ENCODE results near the gene ZBTB20. TPM values are rescaled to one million over a fixed set of nuclear protein-coding genes. Genes with fewer than 3 reads are reported as not detected.

ZBTB20 gene
- total and polyA plus RNA-seq, 12 donors: 2.8 to 167 (median 108) TPM

DNA sequence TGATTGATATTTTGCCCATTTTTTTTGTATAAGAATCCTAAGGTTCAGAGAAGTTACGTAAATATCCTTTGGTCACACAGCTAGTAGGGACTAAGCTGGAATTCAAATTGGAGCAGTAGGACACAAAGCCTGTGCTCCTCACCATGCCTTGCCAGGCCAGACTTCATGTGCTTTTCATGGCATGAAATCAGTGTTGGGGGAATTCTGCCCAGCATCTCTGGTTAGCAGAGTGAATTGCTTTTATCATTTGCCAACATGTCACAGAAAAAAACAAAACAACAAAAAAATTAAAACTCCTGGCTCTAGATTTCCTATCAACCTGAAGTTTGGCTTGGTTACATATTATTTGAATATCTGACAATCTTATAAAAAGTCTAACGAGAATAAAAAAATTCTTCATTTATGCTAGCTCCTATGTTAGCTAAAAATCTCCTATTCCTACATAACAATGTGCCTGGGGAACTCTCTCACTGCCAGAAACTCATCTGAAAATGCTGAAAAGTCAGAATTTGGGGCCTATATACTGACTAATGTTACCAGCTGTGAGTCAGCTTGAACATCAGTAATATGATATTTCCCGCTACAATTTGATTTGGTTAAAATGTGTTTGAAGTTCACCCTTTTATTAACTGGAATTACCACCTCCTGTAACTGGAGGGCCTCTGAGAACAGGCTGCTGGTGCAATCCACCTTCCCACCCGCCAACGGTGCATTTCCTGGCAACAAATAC lies 711.5 kb downstream of the ZBTB20 start:
- peaks cover 11 to 34% of the 10 kb centered on the region in 2 donors for H3K4me1 ChIP-seq (replicated peaks in 1 of 2)
- intact Hi-C loops (cut with DNase I): no loop called here
- no peak for DNase-seq
- TF ChIP-seq, protein P1, sequence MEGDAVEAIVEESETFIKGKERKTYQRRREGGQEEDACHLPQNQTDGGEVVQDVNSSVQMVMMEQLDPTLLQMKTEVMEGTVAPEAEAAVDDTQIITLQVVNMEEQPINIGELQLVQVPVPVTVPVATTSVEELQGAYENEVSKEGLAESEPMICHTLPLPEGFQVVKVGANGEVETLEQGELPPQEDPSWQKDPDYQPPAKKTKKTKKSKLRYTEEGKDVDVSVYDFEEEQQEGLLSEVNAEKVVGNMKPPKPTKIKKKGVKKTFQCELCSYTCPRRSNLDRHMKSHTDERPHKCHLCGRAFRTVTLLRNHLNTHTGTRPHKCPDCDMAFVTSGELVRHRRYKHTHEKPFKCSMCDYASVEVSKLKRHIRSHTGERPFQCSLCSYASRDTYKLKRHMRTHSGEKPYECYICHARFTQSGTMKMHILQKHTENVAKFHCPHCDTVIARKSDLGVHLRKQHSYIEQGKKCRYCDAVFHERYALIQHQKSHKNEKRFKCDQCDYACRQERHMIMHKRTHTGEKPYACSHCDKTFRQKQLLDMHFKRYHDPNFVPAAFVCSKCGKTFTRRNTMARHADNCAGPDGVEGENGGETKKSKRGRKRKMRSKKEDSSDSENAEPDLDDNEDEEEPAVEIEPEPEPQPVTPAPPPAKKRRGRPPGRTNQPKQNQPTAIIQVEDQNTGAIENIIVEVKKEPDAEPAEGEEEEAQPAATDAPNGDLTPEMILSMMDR (IDR thresholded peaks at IDR 0.05): no peak
- TF ChIP-seq POLR2A (IDR thresholded peaks at IDR 0.05): no peak
- 74 to 77% (median 75%) methylated on average over 5 of the region's 5 CpGs for WGBS, 4 donors
- no peak overlapping the region for H3K4me3 ChIP-seq
- no peaks in the 10 kb centered on the region for H3K36me3 ChIP-seq (replicated peaks in 1 of 2)
- no peaks in the 10 kb centered on the region for H3K27me3 ChIP-seq
- no peaks in the 10 kb centered on the region for H3K9me3 ChIP-seq (replicated peaks in 1 of 3)
- peak overlapping the region in 1 of 5 donors; percentile 18 for H3K27ac ChIP-seq

GRCh38 chr3:114432310-114432709 lies 714.8 kb downstream of the ZBTB20 start:
- 90 to 97% (median 92%) methylated on average over 2 of the region's 2 CpGs for WGBS, 4 donors
- intact Hi-C loops (cut with DNase I): no loop called here
- no peak overlapping the region for H3K27ac ChIP-seq
- H3K9me3 ChIP-seq (replicated peaks in 1 of 3): no peaks in the 10 kb centered on the region
- no peak overlapping the region for H3K4me3 ChIP-seq
- peaks cover 11 to 26% of the 10 kb centered on the region in 2 donors for H3K4me1 ChIP-seq (replicated peaks in 1 of 2)
- H3K36me3 ChIP-seq (replicated peaks in 1 of 2): no peaks in the 10 kb centered on the region
- TF ChIP-seq, protein P1 (IDR thresholded peaks at IDR 0.05): no peak
- TF ChIP-seq POLR2A (IDR thresholded peaks at IDR 0.05): no peak
- no peak for DNase-seq
- H3K27me3 ChIP-seq: no peaks in the 10 kb centered on the region

- DNase-seq: no peak
- intact Hi-C loops (cut with DNase I): no loop called here
- Histone ChIP-seq H3K36me3 (replicated peaks in 1 of 2) (no peaks in the 10 kb centered on the region), H3K4me3 (no peak overlapping the region), H3K27ac (no peak overlapping the region), H3K9me3 (replicated peaks in 1 of 3) (no peaks in the 10 kb centered on the region), H3K27me3 (no peaks in the 10 kb centered on the region), H3K4me1 (replicated peaks in 1 of 2) (peaks cover 9 to 10% of the 10 kb centered on the region in 2 donors)
- WGBS, 4 donors: 89 to 97% (median 94%) methylated on average over 5 of the region's 5 CpGs
- TF ChIP-seq, protein P1 (IDR thresholded peaks at IDR 0.05): no peak
- no peak for TF ChIP-seq POLR2A (IDR thresholded peaks at IDR 0.05)
Observed at GRCh38 chr3:114428044-114428595, 719.0 kb downstream of the ZBTB20 start.

DNA sequence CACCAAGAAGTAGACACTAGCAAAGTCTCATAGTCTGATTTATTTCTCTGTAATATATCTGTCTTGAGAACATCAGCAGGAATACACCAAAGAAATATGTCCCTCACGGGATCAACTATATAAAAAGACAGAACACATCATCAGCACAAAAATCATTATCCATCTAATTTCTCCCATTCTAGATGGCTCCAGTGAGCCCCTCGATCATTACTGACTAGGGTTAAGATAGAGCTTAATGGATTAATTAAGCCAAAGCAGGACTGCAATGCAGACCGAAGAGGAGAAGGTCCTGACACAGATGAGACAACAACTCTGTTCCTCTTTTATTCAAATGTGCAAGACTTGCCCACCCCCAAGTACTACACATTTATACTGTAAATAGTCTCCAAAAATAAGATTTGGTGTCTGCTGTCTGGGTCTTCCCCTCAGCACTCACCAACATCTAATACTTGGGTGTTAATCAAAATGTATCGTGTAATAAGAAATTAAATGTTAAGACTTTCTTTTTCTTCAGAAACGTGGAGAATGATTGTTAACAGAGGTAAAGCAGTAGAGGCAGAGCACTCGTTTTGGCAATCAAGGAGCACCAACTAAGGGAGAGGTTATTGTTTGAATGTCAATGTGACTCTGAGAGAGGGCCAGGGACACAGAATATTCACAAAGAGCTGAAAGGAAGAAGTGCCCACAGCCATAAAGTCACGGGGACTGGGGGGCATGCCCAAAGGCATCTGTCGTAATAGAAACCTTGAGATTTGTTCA lies 719.6 kb downstream of the ZBTB20 start:
- Histone ChIP-seq H3K36me3 (replicated peaks in 1 of 2) (no peaks in the 10 kb centered on the region), H3K27me3 (no peaks in the 10 kb centered on the region), H3K4me1 (replicated peaks in 1 of 2) (peaks cover 3 to 4% of the 10 kb centered on the region in 2 donors), H3K9me3 (replicated peaks in 1 of 3) (no peaks in the 10 kb centered on the region), H3K27ac (no peak overlapping the region), H3K4me3 (no peak overlapping the region)
- no peak for DNase-seq
- TF ChIP-seq, protein P1 (IDR thresholded peaks at IDR 0.05): no peak
- TF ChIP-seq POLR2A (IDR thresholded peaks at IDR 0.05): no peak
- intact Hi-C loops (cut with DNase I): no loop called here
- WGBS, 4 donors: 84 to 85% (median 85%) methylated on average over 8 of the region's 8 CpGs
